Activated CD4-positive, alpha-beta T cell treated with anti-CD3 and anti-CD28 coated beads, Interleukin-2, amount 50 U/mL, for 48 hours (primary cell): ENCODE data around the gene KIAA0753.

Experiments
- DNase-seq, 2 experiments: peaks; one replicate each; pipeline ENCODE4 v3.0.0-alpha.2; 2020

The KIAA0753 gene

DNA sequence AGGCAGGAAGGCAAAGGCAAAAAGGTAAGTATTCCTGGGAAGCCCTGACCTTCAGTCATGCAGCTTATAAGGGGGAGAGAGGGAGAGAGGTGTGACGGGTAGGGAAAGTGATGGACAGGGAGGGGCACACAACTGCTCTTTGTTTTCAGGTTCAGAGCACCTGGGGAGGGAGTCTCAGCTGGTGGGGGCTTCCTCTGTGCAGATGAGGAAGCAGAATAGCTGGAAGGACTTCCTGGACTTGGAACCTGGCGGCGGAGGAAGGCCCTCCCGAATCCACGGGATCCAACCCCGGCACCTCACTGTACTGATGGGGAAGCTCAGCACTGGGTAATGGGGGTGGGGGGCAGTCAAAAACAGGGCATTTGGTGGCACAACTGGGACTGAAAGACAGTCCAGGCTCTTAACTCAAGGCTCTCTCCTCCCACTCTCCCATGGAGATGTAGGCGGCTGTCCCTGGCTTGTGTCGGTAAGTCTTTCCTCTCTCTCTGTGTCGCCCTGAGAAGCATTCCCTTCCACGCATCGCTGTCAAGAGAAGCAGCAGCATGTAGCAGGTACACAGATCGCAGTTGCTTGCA lies 72.2 kb downstream of the KIAA0753 start:
- DNase-seq: no peak

DNA sequence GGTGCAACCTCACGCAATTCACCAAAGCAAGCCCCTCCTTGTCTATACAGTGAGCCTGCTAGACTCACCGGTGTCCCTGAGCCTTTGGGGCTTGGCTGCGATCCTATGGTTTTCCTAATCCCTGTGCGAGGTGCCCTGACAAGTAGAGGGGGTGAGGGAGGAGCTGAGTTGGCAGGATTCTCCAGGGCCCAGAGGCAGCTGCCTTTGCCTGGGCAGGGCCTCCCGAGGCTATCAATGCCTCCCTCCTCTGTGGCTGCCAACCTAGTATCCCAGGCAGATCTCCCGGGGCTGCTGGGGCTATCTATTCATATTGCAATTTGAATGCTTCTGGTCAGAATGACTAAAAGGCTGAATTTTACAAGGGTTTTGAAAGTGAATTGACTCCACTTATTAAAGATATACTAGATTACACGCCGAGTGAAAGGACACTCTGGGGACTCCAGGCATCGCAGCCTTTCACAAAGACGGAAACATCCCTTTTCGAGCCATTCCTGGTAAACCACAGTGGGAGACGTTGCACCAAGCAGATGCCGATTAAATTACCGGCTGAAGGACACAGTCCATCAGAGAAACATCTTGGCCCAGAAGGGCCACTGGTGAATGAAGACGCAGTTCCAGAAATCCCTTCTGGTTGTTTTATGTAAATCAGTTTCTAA lies 72.9 kb downstream of the KIAA0753 start:
- no peak for DNase-seq

DNA sequence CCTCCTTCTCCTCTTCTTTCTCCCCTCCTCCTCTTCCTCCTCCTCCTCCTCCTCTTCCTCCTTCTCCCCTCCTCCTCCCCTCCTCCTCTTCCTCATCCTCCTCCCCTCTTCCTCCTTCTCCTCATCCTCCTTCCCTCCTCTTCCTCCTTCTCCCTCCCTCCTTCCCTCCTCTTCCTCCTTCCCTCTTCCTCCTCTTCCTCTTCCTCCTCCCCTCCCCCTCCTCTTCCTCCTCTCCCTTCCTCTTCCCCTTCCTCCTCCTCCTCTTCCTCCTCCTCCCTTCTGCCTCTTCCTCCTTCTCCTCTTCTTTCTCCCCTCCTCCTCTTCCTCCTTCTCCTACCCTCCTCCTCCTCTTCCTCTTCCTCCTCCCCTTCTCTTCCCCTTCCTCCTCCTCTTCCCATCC lies 79.1 kb downstream of the KIAA0753 start:
- DNase-seq: no peak

DNA sequence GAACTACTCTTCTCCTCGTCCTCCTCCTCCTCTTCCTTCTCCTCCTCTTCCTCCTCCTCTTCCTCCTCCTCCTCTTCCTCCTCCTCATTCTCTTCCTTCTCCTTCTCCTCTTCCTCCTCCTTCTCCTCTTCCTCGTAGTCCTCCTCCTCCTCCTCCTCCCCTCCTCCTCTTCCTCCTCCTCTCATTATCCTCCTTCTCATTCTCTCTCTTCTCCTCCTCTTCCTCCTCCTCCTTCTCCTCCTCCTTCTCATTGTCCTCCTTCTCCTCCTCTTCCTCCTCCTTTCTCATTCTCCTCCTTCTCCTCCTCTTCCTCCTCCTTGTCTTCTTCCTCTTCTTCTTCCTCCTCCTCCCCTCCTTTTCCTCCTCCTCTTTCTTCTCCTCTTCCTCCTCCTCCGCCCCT lies 80.0 kb downstream of the KIAA0753 start:
- no peak for DNase-seq

DNA sequence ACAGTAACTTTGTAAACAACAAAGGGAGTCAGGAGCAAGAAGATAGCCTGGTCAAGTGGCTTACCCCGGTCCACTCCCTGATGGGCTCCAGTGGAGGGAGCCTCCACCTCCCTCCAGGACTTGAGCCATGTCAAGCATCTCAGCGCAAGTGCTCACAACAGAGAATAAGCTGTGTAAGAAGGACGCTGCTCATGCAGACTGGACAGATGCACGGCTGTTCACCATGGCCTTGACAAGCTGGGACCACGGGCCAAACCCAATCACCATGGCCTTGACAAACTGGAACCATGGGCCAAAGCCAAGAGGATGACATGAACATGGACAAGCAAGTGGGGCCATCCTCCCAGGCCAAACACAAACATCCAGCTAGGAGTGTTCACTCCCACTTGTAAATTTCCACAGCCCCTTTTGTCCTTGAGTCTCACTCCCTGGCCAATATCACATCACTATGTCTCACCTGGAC lies 80.7 kb downstream of the KIAA0753 start:
- DNase-seq: no peak

DNA sequence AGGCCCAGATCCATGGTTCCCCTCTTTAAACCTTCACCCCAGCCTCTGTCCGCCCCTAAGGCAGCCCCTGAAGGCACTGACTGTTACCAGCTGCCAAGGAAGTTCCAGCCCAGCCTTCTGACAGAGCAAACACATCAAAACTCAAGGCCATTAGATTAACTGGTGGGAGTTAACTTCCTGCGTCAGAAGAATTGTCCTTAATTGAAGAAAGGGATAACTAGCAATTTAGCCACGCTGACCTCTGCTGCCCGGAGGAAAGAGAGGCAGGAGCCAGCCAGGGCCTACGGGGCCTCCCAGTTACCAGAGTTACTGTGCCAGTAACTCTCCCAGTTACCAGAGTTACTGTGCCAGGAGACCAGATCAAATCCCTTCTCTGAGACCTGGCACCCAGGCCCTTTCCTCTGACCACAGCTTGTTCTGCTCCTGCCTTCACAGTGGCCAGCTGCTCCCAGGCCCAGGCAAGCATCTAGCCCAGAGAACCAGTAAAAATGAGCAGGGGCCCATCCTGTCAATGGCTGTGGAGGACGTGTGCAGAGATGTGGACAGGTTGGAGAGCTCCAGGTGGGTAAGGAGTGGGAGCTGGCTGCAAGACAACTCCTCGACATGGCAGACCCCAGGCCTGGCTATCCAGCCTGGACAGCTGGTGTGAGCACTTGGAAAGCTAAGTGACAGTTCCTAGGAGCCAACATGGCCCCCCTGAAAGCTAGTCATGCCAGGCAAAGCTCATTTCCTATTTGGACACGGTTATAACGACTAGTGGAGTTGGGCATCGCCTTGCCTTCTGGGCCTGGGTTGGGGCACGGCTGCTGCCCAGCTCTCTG lies 81.4 kb downstream of the KIAA0753 start:
- DNase-seq: no peak

DNA sequence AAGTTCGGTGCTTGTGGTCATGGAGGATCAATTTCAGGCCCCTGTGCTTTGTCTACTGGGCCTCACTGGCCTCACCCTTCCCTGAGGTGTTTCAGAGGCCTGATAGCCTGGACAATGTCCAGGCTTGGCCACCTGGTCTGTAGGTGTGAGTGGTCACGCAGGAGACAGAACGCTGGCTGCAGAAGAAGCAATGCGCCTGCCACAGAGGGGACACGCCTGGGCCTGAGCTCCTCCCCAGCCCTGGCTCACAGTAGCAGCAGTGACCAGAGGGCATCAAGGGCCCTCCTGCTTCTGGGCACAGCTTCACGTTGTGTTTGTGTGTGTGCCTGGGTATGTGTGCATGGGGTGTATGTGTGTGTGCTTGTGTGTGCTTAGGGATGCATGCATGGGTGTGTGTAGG lies 82.2 kb downstream of the KIAA0753 start:
- no peak for DNase-seq

DNA sequence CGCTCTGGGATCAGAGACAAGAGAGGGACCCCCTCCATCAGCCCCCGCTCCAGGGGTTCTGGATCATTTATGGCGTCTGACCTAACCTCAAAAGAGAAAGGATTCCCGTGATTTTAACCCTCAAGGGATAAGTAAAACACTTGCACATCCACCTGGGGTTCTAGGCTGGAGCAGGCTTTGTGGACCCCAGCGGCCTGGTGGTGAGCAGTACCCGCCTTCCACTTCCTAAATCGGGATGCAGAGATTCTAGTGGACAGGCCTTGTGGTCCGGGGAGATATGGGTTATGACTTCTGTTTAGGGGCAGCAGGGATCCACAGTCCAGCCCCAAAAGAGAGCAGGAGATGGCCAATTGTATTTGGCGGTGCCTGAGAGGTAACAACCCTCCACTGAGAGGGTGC lies 83.5 kb downstream of the KIAA0753 start:
- no peak for DNase-seq

DNA sequence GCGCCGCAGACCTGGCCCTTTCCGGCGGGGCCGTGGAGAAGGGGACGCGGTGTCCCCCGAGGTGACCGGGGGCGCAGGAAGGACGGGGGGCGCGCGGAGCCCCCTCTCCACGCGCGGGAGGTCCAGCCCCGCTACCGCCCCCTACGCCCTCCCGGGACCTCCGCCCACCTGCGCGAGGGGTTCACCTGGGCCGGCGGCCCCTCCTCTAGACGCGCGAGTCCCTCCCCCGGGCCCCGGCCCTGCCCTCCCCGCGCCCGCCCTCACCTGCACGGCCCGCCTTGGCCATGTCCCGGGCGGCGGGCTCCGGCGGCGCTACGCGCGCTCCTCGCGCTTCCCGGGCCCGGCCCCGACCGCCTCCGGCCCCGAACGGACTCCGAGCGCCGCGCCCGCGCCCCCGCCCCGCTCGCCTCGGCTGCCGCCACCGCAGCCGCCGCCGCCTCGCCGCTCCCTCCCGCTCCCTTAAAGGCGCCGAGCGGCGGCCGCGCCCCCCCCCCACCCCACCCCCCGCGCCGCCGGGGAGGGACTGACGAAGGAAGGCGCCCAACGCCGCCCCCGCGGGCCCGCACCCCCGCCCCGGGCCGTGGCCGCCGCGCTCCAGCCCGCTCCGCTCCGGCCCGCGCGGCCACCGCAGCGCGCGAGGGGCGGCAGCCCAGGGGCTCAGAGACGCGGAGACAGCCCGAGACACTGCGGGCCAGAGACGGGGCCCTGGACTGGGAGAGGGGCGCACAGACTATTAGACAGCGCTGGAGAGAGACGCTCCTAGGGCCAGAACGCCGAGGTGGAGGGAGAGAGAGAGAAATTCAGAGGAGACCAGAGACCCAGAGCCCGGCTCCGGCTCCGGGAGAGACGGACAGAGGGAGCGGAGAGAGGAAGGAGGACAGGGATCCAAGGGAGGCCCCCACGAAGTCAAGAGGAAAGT lies 84.1 kb downstream of the KIAA0753 start, which contains the start of gene PITPNM3:
Gene PITPNM3 (minus strand): TSS at position 435 of the 919 bp plus-strand sequence. CDS start 149 bp downstream, at position 286.
- DNase-seq: no peak

DNA sequence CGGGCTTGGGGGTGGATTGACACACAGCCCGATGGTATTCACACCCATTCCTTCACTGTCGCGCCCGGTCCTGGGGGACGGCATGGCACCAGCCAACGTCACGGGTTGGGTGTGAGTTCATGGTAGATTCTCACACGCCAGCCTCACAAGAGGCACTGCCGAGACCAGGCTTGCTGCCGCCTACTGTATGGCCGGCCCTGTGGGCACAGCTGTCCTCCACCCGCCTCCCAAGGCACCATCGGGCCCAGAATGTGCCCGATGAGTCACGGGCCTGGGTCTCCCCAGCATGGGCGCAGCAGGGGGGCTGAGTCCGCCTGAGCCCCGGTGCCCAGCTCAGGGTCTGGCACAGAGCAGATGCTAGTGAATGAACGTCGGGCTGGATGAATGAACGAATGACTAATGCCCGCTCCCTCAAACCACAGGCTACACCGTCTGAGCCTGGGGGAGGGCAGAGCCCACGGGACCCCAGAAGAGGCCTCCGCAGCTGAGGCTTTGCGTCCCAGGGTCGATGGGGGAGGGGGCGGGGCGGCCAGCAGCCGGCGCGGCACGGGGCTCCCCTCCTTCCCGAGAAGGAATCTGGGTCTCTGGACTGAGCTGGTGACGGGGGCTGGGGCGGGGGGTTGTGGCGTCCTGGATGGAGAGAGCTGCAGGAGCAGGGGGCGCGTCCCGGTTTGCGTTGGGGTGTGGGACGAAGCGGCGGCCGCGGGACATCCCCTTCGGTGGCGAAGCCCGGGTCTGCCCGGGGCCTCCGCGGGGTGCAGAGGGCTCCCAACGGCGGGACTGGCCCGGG lies 85.0 kb downstream of the KIAA0753 start:
- peak; percentile 6 to 16 for DNase-seq

DNA sequence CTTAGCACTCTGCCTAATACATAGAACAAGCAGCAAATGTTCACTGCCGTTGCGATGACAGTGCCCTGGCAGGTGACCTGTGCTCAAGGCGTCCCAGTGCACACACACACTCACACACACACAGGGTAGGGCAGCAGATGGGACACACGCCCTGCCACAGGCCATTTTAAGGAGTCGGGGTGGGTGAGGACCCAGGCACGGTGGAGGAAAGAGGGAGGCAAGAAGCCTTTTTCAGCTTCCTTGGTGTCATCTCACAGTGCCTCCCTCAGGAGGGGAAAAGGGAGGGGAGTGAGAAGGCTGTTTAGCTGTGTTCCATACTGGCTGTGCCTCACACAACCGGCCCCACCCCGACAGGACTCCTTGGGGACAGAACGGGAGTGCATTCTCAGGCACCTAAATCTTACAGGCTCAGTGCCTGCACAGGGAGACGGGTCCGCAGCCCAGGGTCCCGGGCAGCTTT lies 85.6 kb downstream of the KIAA0753 start:
- no peak for DNase-seq

DNA sequence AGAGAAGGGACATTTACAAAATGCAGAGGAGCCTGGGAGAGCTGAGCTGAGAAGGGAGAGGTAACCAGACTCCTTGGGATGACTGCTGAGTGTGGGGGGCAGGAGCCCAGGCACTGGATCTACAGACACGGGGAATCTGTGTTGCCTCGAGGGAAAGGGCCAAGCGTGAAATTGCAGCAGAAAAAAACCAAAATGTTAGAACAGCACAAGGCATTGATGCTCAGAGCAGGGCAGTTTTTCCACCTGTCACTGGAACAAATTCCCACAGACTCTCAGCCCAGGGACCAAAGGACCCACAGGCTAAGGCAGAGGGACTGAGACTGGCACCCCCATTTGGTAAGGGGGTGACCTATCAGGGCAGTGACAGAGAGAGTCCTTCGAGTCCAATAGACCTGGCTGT lies 86.2 kb downstream of the KIAA0753 start:
- no peak for DNase-seq

DNA sequence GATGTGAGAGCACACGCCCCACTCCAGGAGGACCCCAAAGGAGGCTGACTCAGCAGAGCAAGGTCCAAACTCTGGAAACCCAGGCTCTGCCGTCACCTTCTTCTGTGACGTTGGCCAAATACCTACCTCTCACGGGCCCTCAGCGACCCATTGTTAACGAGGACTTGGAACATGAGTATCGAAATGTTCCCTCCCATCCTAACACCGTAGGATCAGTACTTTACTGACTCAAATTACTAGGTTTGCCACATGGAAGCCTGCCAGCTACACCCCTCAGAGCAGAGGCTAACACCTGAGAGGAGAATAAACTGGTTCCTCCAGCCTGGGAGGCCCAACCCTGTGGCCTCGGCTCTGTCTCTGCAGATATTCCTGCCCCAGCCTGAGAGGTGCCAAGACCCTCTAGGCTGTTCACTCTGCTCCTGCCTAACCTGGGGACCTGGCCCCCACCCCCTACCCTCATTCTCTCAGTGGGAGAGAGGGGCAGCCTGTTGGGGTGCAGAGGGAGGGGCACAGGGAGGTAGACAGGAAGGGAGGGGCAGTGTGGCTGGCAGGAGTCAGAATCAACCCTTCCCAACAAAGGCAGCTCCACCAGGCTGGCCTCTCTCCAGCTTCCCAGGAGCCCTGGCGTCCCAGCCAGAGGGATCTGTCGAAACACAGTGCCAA lies 88.5 kb downstream of the KIAA0753 start:
- DNase-seq: no peak

DNA sequence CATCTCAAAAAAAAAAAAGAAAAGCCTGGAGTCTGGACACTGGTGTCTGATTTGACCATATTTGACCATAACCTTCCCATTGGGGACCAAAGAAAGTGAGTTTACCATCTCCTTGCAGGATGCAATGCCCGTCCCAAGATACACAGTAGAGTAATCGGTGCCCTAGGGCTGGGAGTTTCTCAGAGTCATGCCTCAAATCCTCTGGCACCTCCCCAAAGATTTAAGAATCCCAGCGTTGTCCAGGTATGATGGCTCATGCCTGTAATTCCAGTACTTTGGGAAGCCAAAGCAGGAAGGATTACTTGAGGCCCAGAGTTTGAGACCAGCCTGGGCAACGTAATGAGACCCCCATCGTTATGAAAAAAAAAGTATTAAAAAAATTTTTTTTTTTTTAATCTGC lies 89.2 kb downstream of the KIAA0753 start:
- no peak for DNase-seq

DNA sequence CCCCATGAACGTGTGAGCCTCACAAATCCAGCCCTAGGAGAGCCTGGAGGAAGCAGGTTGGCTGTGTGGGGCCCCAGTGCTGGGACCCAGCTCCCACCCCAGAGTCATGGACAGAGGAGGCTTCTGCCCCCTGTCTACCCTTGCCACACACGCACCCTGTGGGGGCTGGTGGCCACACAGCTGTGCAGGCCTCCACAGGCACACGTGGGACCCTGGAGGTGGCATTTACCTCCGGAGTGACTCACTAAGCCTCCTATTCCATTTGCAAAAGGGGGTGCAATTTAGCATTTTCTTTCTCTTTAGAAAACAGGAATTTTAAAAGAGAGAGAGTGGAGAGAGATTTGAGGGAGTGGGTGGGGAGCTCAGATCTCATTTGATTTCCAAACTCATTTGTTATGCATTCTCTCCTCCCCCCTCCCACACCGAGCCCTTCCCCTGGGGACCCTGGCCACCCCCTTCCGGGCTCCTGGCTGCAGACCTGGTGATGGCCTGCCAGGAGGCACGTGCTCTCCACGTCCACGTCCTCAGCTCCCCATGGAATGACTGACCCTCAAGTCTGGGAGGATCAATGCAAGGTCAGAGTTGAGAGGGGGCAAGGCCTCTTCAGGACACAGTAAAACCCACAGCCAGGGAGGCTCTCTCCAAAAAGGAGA lies 91.0 kb downstream of the KIAA0753 start:
- DNase-seq: no peak

DNA sequence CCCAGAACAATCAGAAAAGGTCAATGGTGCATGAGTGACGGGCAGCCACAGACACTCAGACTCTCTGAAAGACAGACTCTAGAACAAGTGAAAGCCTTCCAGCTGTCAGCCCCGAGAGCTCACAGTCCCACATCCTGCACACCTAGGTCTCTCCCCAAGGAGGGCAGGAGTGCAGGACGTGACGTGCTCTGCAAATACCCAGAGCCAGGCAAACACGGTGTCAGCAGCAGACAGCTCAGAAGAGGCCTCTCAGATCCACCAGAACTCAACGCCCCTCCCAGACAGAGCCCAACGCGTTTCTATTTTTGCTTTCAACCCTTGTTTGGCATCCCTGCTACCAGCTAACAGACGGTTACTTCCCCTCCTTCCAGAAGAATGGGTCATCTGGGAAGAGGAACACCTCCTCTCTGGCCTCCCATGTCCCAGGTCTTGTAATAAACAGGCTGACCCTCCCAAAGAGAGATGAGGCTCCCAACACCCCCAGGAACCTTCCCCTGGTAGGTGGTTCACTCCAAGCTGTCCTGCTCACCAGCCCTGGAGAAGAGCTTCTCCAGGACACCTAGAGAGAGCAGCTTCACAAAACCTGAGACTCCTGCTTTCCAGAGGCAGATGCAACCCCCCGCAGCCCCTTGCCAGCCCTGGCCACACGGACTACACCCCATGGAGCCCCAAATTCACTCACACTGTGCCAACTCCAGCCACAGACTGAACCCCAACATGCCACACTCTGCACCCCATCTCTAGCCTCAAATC lies 91.8 kb downstream of the KIAA0753 start:
- DNase-seq: peak; percentile 17 to 38

DNA sequence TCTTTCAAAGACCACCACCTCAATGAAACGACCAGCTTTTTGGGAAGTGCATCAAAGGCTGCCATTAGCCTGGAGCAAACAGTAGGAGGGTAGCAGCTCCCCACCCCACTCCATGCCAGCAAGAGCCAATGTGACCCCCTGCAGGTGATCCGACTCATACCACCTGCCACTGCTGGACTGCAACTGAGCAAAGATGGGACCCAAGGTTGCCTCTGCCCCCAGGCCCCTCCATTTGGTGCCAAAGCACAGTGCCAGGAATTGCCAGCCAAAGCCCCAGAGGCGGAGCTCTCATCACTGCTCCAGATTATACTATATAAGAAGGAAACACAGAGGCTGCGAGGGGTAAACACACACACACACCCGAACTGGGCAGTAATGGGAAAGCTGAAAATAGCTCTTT lies 92.5 kb downstream of the KIAA0753 start:
- no peak for DNase-seq

DNA sequence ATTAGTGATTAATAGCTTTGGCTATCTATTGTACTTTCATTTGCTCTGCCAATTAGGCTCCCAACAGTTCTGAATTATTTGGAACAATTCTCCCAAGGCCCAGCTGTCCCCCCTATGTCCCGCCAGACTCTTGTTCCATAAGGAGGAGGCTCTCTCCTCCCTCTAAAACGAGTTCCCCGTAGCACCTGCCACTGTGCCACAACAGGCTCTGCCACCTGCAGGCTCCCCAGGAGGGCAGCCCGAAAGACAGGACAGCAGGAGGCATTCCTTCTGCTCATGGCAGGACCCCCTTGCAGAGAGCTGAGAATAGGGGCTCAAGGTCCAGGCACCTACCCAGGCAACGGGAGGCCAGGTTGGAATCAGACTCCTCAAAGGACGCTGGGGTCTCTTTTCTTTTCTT lies 93.2 kb downstream of the KIAA0753 start:
- DNase-seq: no peak

DNA sequence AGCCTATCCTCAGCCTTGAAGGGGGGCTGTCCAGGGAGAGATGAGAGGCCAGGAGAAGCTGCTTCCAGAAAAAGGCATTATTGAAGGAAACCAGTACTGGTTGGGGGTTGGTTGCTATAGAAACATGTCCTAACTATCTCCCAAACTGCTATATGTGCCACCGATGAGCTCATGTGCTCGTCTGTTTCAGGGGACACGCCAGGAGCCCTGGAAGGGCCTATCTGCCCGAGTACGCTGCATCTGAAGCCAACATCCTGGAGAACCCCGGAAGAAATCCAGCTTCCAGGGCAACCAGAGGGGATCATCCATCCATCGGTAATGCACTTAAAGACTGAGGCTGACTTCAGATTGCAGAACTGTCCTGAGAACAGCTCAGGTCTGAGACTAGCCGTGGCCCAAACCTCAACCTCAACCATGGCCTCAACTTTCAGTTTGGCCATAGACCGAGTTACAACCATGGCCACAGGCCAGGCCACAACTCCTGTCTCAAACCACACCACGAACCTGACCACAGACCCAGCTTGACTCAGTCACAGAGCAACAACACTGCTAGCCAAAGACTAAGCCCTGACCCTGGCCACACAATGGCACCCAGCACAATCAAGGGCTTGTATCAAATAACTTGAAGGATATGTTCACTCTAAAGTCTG lies 94.3 kb downstream of the KIAA0753 start:
- no peak for DNase-seq
